Measurements from ENCODE around the gene PTPRD. TPM values are rescaled to one million over a fixed set of nuclear protein-coding genes. Genes with fewer than 3 reads are reported as not detected.

Gene PTPRD
- total and polyA plus RNA-seq, 2 experiments from 2014 or later: 11.5 to 58.0 TPM

GRCh38 chr9:8489835-8490234 is 2123.0 kb downstream of the PTPRD start (continued):
- TF ChIP-seq, protein P1, sequence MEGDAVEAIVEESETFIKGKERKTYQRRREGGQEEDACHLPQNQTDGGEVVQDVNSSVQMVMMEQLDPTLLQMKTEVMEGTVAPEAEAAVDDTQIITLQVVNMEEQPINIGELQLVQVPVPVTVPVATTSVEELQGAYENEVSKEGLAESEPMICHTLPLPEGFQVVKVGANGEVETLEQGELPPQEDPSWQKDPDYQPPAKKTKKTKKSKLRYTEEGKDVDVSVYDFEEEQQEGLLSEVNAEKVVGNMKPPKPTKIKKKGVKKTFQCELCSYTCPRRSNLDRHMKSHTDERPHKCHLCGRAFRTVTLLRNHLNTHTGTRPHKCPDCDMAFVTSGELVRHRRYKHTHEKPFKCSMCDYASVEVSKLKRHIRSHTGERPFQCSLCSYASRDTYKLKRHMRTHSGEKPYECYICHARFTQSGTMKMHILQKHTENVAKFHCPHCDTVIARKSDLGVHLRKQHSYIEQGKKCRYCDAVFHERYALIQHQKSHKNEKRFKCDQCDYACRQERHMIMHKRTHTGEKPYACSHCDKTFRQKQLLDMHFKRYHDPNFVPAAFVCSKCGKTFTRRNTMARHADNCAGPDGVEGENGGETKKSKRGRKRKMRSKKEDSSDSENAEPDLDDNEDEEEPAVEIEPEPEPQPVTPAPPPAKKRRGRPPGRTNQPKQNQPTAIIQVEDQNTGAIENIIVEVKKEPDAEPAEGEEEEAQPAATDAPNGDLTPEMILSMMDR (conservative IDR thresholded peaks at IDR 0.05; ENCODE audit: low read depth in 2 of 2): no peak
- TF ChIP-seq EZH2 (IDR thresholded peaks at IDR 0.05; ENCODE audit: low read depth, unreplicated experiment): no peak
- TF ChIP-seq POLR2AphosphoS5 (IDR thresholded peaks at IDR 0.05; ENCODE audit: low read depth): no peak
- TF ChIP-seq EZH2phosphoT487 (IDR thresholded peaks at IDR 0.05; ENCODE audit: unreplicated experiment): no peak
- TF ChIP-seq STAT1 (IDR thresholded peaks at IDR 0.05; ENCODE audit: unreplicated experiment): no peak
- TF ChIP-seq, protein P2, sequence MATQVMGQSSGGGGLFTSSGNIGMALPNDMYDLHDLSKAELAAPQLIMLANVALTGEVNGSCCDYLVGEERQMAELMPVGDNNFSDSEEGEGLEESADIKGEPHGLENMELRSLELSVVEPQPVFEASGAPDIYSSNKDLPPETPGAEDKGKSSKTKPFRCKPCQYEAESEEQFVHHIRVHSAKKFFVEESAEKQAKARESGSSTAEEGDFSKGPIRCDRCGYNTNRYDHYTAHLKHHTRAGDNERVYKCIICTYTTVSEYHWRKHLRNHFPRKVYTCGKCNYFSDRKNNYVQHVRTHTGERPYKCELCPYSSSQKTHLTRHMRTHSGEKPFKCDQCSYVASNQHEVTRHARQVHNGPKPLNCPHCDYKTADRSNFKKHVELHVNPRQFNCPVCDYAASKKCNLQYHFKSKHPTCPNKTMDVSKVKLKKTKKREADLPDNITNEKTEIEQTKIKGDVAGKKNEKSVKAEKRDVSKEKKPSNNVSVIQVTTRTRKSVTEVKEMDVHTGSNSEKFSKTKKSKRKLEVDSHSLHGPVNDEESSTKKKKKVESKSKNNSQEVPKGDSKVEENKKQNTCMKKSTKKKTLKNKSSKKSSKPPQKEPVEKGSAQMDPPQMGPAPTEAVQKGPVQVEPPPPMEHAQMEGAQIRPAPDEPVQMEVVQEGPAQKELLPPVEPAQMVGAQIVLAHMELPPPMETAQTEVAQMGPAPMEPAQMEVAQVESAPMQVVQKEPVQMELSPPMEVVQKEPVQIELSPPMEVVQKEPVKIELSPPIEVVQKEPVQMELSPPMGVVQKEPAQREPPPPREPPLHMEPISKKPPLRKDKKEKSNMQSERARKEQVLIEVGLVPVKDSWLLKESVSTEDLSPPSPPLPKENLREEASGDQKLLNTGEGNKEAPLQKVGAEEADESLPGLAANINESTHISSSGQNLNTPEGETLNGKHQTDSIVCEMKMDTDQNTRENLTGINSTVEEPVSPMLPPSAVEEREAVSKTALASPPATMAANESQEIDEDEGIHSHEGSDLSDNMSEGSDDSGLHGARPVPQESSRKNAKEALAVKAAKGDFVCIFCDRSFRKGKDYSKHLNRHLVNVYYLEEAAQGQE (IDR thresholded peaks at IDR 0.05; ENCODE audit: unreplicated experiment): no peak
- TF ChIP-seq ZNF114 (CRISPR knock-in tag; IDR thresholded peaks at IDR 0.05): no peak
- TF ChIP-seq ZNF331 (CRISPR knock-in tag; IDR thresholded peaks at IDR 0.05; ENCODE audit: low read depth): no peak

- DNase-seq (ENCODE audit: low spot score): peak; percentile 78
- H3K36me3 ChIP-seq (ENCODE audit: insufficient read depth): no peaks in the 10 kb centered on the region
Observed at GRCh38 chr9:8486095-8486494, 2126.7 kb downstream of the PTPRD start.

More at GRCh38 chr9:8486095-8486494, 2126.7 kb downstream of the PTPRD start:
- ATAC-seq: peak; percentile 90
- no peaks in the 10 kb centered on the region for H3F3A ChIP-seq (replicated peaks; ENCODE audit: low read depth)
- H3K27ac ChIP-seq (ENCODE audit: low read depth): no peak overlapping the region
- H3K4me1 Mint-ChIP-seq: no peaks in the 10 kb centered on the region
- H3K4me3 Mint-ChIP-seq: no peak overlapping the region
- H3K9me2 ChIP-seq (ENCODE audit: insufficient read depth): no peaks in the 10 kb centered on the region
- TF ChIP-seq ZNF331 (CRISPR knock-in tag; IDR thresholded peaks at IDR 0.05; ENCODE audit: low read depth): no peak
- no peak for TF ChIP-seq EZH2 (IDR thresholded peaks at IDR 0.05; ENCODE audit: low read depth, unreplicated experiment)
- TF ChIP-seq, protein P1 (conservative IDR thresholded peaks at IDR 0.05; ENCODE audit: low read depth in 2 of 2): peak; percentile 67 to 76
- H3K4me2 ChIP-seq: no peak overlapping the region
- H3K27me3 Mint-ChIP-seq (ENCODE audit: insufficient read depth, low read depth, poor library complexity): peaks cover 2% of the 10 kb centered on the region
- no peak overlapping the region for H2AFZ ChIP-seq
- no peak overlapping the region for H3K27ac Mint-ChIP-seq
- H4K20me1 ChIP-seq (replicated peaks; ENCODE audit: insufficient read depth): no peaks in the 10 kb centered on the region; the same call in 1 of the 2 replicates
- H3K4me1 ChIP-seq (ENCODE audit: insufficient read depth): no peaks in the 10 kb centered on the region
- no peaks in the 10 kb centered on the region for H3K27me3 ChIP-seq (ENCODE audit: insufficient read depth)
- no peak overlapping the region for H3K4me3 ChIP-seq
- H3K36me3 Mint-ChIP-seq (ENCODE audit: low read depth): peaks cover 3% of the 10 kb centered on the region; the same call in 2 of the 3 replicates
- no peaks in the 10 kb centered on the region for H3K79me2 ChIP-seq (replicated peaks; ENCODE audit: insufficient read depth)
- no peaks in the 10 kb centered on the region for H3K9me3 Mint-ChIP-seq
